Astrocyte of the cerebellum (primary cell): Measurements from ENCODE around the gene KLF7.

Source experiments
- DNase-seq: peaks from one replicate; pipeline ENCODE4 v3.0.0-alpha.2; 2011; ENCODE audit warnings: low read depth
- H3K4me3 ChIP-seq: 2 replicates; pipeline ENCODE4 v1.5.1; 2011; ENCODE audit warnings: mild to moderate bottlenecking, low read depth, low read length, moderate library complexity
- CTCF ChIP-seq: IDR thresholded peaks from 2 replicates; pipeline ENCODE4 v1.5.1; 2012; ENCODE audit warnings: low read length, low read depth, moderate library complexity, mild to moderate bottlenecking; ENCODE audit errors: missing control alignments
- in situ Hi-C: cut with HindIII; loops from 2 replicates; pipeline ENCODE4 v1.10.0; 2017; ENCODE audit warnings: low sequenced_read_pairs

The KLF7 gene

GRCh38 chr2:207141386-207141785 is 24.4 kb downstream of the KLF7 start:
- in situ Hi-C loops, result no loop called here
- no peak for TF ChIP-seq CTCF
- H3K4me3 ChIP-seq, result no peak overlapping the region
- no peak for DNase-seq

- TF ChIP-seq CTCF, result no peak
- in situ Hi-C loops, result no loop called here
- no peak overlapping the region for H3K4me3 ChIP-seq
- no peak for DNase-seq
Measured at GRCh38 chr2:207140265-207140664, 25.5 kb downstream of the KLF7 start.

- TF ChIP-seq CTCF, result no peak
- in situ Hi-C loops, result no loop called here
Measured at GRCh38 chr2:207139552-207139951, 26.2 kb downstream of the KLF7 start.

GRCh38 chr2:207138627-207139297 is 27.0 kb downstream of the KLF7 start:
- in situ Hi-C loops, result no loop called here
- DNase-seq, result no peak
- no peak overlapping the region for H3K4me3 ChIP-seq

More at GRCh38 chr2:207139552-207139951, 26.2 kb downstream of the KLF7 start:
- no peak overlapping the region for H3K4me3 ChIP-seq
- DNase-seq, result no peak

GRCh38 chr2:207137596-207138337 is 28.0 kb downstream of the KLF7 start:
- TF ChIP-seq CTCF, result no peak
- in situ Hi-C loops, result no loop called here
- H3K4me3 ChIP-seq, result no peak overlapping the region
- DNase-seq, result no peak

More at GRCh38 chr2:207138627-207139297, 27.0 kb downstream of the KLF7 start:
- TF ChIP-seq CTCF, result no peak

- TF ChIP-seq CTCF, result no peak
- no peak overlapping the region for H3K4me3 ChIP-seq
- no peak for DNase-seq
- in situ Hi-C loops, result no loop called here
Measured at GRCh38 chr2:207136874-207137273, 28.9 kb downstream of the KLF7 start.
